Gastrocnemius medialis (tissue), 4 donors: ENCODE measurements around the gene PHC2.

Experiments used
- CTCF ChIP-seq, 5 experiments: fragments of 450-650 bp in 3 of 5; fragments of 200-600 bp in 2 of 5; sonication (generic) in 2 of 5; IDR thresholded peaks in 4 of 5; conservative IDR thresholded peaks in 1 of 5; 1 replicate in 4 of 5; 2 replicates in 1 of 5; pipeline ENCODE4 v1.5.1; 2016 to 2019; ENCODE audit warnings: antibody characterized with exemption in 5 of 5, mild to moderate bottlenecking in 3 of 5, moderate library complexity in 3 of 5
- POLR2A ChIP-seq, 2 donors: fragments of 450-650 bp; IDR thresholded peaks; one replicate each; pipeline ENCODE4 v1.6.1; 2017; ENCODE audit warnings: antibody characterized with exemption in 2 of 2, mild to moderate bottlenecking in 2 of 2, moderate library complexity in 2 of 2

GRCh38 chr1:33301273-33301984, 129.5 kb downstream of the PHC2 start:
- TF ChIP-seq POLR2A (IDR thresholded peaks at IDR 0.05) (no peak), CTCF (IDR thresholded peaks at IDR 0.05 in 4 of 5, conservative IDR thresholded peaks at IDR 0.05 in 1 of 5) (no peak)
